ENCODE measurements around the gene PLAGL2. TPM values are rescaled to one million over a fixed set of nuclear protein-coding genes. Genes with fewer than 3 reads are reported as not detected.
"Not testable (repeated sequence)": the region's sequence is repeated elsewhere in the genome, so short reads cannot be mapped to it uniquely, and the experiment has no call there.

The PLAGL2 gene, protein sequence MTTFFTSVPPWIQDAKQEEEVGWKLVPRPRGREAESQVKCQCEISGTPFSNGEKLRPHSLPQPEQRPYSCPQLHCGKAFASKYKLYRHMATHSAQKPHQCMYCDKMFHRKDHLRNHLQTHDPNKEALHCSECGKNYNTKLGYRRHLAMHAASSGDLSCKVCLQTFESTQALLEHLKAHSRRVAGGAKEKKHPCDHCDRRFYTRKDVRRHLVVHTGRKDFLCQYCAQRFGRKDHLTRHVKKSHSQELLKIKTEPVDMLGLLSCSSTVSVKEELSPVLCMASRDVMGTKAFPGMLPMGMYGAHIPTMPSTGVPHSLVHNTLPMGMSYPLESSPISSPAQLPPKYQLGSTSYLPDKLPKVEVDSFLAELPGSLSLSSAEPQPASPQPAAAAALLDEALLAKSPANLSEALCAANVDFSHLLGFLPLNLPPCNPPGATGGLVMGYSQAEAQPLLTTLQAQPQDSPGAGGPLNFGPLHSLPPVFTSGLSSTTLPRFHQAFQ
- total RNA-seq (2014; rRNA removed; shearing (Covaris generic)), result 2.6 and 3.3 TPM in 2 replicates

DNA sequence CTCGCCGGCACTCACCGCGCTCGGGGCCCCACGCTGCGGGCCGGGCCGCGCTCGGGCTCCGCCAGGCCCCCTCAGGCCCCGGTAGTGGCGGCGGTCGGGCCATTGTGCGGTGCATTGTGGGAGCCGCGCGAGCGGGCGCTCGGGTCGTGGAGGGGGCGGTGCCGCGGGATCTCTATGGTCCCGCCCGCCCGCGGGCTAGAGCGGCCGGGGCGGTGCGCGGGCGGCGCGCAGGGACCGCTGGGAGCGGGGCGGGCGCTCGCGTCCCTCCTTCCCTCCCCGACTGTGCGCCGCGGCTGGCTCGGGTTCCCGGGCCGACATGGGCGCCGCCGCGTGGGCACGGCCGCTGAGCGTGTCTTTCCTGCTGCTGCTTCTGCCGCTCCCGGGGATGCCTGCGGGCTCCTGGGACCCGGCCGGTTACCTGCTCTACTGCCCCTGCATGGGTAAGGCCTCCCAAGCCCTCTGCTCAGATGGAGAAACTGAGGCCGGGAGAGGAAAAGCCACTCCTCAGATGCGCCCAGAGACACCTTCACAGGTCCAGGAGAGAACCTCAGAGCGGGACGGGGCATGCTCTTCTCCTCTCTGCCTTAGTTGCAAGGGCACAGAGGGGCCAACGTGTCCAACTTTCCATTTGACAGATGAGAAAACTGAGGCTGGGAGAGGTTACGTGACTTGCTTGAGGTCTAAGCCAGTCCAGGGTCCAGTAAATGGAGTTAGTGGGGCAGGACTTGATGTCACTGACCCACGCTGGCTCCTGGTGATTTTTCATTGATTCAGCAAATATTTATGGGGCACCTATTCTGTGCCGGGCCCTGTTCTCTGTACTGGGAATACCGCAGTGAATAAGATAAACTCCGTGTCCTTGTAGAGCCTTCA is at the start of gene PLAGL2, which contains the start of gene POFUT1:
TSS of gene PLAGL2 (minus strand) at position 118 of the 873 bp plus-strand sequence. CDS start 5,565 bp downstream, outside the sequence.
TSS of gene POFUT1 (plus strand) at position 255 of the 873 bp plus-strand sequence. CDS start at position 317, 62 bp downstream.
- peaks cover 77% of the 10 kb centered on the region for H3K36me3 ChIP-seq
- no peaks in the 10 kb centered on the region for H3K27me3 ChIP-seq (replicated peaks)
- H3K9me3 ChIP-seq (replicated peaks), result peaks cover 3% of the 10 kb centered on the region; the same call in 1 of the 2 replicates
- H3K4me3 ChIP-seq, result peak within 1 kb of the TSS; percentile 99
- peak; percentile 83 to 86 for DNase-seq (ENCODE audit: low read depth in 1 of 2, low spot score in 2 of 2)
- peaks cover 16% of the 10 kb centered on the region for H3K4me1 ChIP-seq (replicated peaks)
- H3K27ac ChIP-seq, result peak within 1 kb of the TSS; percentile 61

DNA sequence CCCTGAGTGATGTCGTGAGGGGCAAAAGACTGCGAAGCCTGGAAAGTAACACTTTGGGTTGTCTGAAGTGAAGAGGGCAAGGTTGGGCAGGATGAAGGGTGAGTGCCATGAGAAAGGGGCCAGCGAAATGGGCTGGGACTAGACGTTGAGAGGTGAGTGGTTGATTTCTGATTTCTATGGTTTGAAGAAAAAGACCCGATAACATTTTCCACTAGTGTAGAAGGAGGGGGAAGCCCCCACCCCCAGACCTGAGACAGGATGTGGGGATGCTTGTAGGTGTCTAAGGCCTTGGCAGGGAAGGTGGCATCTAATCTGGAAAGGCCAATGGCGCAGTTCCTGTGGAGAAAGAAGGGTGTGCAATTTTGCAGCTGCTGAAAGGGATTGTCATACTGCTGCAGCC is 44.6 kb upstream of the PLAGL2 start:
- Histone ChIP-seq H3K9me3 (replicated peaks) (no peaks in the 10 kb centered on the region), H3K4me1 (replicated peaks) (peaks cover 9% of the 10 kb centered on the region)
- no peak for DNase-seq (ENCODE audit: low read depth in 1 of 2, low spot score in 2 of 2)

DNA sequence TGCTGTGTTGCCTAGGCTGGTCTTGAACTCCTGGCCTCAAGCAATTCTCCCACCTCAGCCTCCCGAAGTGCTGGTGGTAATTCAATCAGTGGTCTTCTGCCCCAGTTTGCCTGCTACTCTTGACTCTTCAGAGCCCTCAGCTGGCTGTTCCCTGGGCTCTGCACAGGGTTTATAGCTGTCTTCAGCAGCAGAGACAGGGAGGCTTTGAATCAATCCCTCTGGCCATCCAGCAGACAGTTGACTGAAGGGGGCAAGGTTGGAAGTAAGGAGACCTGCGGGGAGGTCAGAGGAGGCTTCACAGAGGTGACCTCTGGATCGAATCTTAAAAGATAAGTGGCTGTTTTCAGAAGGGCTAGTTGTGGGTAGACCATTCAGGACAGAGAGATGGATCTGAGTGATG is 43.9 kb upstream of the PLAGL2 start:
- no peak for DNase-seq (ENCODE audit: low read depth in 1 of 2, low spot score in 2 of 2)
- Histone ChIP-seq H3K36me3 (no peaks in the 10 kb centered on the region), H3K27ac (no peak overlapping the region)

More for the DNA sequence above, 44.6 kb upstream of the PLAGL2 start:
- Histone ChIP-seq H3K4me3 (no peak overlapping the region), H3K36me3 (no peaks in the 10 kb centered on the region), H3K27me3 (replicated peaks) (no peaks in the 10 kb centered on the region), H3K27ac (no peak overlapping the region)

DNA sequence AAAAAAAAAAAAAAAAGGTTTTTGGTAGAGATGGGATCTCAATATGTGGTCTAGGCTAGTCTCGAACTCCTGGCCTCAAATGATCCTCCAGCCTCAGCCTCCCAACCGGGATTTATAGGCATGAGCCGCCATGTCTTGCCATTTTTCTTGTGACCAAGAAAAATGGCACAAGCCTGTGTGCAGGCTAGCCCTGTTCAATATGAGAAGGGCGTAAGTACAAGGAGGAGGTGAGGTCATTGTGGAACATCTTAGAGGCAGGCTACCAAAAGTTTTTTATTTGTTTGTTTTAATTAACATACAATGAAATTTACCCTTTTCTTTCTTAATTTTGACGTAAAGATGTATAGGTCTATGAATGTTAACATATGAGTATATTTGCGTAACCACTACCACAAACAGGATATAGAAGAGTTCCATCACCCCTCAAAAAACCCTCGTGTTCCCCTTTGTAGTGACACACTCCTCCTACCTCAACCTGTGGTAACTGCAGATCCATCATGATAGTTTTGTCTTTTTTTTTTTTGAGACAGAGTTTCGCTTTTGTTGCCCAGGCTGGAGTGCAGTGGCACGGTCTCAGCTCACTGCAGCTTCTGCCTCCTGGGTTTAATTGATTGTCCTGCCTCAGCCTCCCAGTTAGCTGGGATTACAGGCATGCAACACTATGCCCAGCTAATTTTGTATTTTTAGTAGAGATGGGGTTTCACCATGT is 41.6 kb upstream of the PLAGL2 start:
- Histone ChIP-seq H3K27me3 (replicated peaks) (no peaks in the 10 kb centered on the region), H3K9me3 (replicated peaks) (no peaks in the 10 kb centered on the region), H3K27ac (no peak overlapping the region), H3K4me1 (replicated peaks) (no peaks in the 10 kb centered on the region), H3K4me3 (no peak overlapping the region), H3K36me3 (no peaks in the 10 kb centered on the region)
- DNase-seq (ENCODE audit: low read depth in 1 of 2, low spot score in 2 of 2), result no peak

More for the DNA sequence above, 43.9 kb upstream of the PLAGL2 start:
- H3K27me3 ChIP-seq (replicated peaks), result no peaks in the 10 kb centered on the region
- no peak overlapping the region for H3K4me3 ChIP-seq
- no peaks in the 10 kb centered on the region for H3K9me3 ChIP-seq (replicated peaks)
- peaks cover 9% of the 10 kb centered on the region for H3K4me1 ChIP-seq (replicated peaks)

DNA sequence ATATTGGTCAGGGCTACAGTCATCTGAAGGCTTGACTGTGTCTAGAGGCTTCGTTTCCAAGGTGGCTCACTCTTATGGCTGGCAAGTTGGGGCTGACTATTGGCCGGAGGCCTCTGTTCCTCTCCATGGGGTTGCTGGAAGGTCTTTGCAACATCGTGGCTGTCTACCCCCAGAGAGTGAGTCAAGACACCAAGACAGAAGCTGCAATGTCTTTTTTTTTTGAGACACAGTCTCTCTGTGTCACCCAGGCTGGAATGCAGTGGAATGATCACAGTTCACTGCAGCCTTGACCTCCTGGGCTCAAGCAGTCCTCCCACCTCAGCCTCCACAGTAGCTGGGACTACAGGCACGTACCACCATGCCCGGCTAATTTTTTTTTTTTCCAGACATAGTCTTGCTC is 40.5 kb upstream of the PLAGL2 start:
- Histone ChIP-seq H3K4me3 (no peak overlapping the region), H3K4me1 (replicated peaks) (no peaks in the 10 kb centered on the region), H3K27ac (no peak overlapping the region), H3K9me3 (replicated peaks) (no peaks in the 10 kb centered on the region), H3K36me3 (no peaks in the 10 kb centered on the region), H3K27me3 (replicated peaks) (no peaks in the 10 kb centered on the region)
- DNase-seq (ENCODE audit: low read depth in 1 of 2, low spot score in 2 of 2), result no peak

DNA sequence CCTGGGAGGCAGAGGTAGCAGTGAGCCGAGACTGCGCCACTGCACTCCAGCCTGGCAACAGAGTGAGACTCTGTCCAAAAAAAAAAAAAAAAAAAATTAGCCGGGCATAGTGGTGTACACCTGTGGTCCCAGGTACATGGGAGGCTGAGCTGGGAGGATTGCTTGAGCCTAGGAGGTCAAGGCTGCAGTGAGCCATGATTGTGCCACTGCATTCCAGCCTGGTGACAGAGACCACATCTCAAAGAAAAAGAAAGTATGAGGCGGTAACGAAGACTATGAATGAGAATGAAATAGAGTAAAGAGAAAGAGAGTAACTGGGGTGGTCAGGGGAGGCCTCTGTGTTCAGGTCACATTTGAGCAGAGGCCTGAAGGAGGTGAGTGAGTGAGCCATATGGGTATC is 38.7 kb upstream of the PLAGL2 start:
- H3K4me3 ChIP-seq; DNase-seq (ENCODE audit: low read depth in 1 of 2, low spot score in 2 of 2); H3K36me3 ChIP-seq; H3K27me3 ChIP-seq (replicated peaks); H3K4me1 ChIP-seq (replicated peaks); H3K9me3 ChIP-seq (replicated peaks); H3K27ac ChIP-seq: not testable (repeated sequence)

DNA sequence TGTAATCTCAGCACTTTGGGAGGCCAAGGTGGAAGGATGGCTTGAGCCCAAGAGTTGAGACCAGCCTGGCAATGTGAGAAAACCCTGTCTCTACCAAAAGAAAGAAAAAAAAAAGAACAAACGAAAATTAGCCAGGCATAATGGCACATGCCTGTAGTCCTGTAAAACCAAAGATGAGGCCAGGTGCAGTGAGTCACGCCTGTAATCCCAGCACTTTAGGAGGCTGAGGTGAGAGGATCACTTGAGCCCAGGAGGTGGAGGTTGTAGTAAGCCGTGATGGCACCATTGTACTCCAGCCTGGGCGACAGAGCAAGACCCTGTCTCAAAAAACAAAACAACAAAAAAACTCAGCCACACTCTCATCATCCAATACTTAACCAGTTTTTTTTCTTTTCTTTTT is 37.4 kb upstream of the PLAGL2 start:
- Histone ChIP-seq H3K36me3 (no peaks in the 10 kb centered on the region), H3K4me3 (no peak overlapping the region), H3K27me3 (replicated peaks) (no peaks in the 10 kb centered on the region), H3K4me1 (replicated peaks) (no peaks in the 10 kb centered on the region), H3K9me3 (replicated peaks) (no peaks in the 10 kb centered on the region), H3K27ac (no peak overlapping the region)
- no peak for DNase-seq (ENCODE audit: low read depth in 1 of 2, low spot score in 2 of 2)

DNA sequence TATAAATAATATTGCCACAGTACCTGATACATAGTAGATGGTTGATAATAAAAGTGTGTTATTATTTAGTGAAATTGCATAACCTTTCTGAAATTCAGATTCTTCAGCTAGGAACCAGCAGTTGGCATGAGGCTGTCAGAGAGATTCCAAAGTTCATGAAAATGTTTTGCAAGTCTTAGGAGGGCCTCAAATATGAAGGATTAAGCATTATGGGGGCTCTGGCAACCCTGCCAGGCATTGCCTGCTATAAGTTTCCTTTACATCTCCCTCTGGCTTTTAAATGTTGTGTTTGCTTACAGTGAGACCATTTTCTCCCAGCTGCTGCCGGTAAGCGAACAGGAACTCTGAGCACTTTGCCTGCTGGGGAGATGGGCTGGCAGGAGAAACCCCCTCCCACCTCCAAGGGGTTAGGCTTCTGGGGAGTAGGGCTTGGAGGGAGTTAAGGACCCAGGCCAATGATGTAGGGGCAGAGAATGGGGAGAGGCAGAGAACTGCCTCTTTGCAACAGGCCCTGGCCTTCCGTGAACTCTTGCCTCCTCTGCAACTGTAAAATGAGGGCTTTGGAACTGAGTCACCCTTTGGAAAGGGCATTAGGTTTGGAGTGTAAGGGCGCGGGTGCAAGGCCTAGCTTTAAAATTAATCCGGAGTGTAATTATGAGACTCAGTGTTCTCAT is 36.7 kb upstream of the PLAGL2 start:
- no peak overlapping the region for H3K4me3 ChIP-seq
- H3K27ac ChIP-seq, result no peak overlapping the region
- H3K36me3 ChIP-seq, result no peaks in the 10 kb centered on the region
- H3K27me3 ChIP-seq (replicated peaks), result no peaks in the 10 kb centered on the region
- DNase-seq (ENCODE audit: low read depth in 1 of 2, low spot score in 2 of 2), result no peak
- no peaks in the 10 kb centered on the region for H3K4me1 ChIP-seq (replicated peaks)
- no peaks in the 10 kb centered on the region for H3K9me3 ChIP-seq (replicated peaks)

DNA sequence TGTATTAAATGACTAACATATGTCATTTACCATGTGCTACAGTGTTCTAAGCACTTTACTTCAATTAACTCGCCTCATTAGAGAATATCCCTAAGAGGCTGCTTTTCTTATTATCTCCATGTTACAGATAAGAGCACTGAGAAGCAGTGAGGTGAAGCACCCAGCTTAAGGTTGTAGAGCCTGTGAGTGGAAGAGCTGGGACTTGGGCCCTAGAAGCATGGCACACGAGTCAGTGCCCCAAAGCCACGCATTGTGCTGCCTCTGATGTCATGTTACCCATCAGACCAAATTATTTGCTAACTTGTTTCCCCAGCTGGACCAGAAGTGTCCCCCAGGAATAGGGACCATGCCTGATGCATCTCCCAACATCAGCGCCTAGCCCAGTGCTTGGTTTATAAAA is 34.3 kb upstream of the PLAGL2 start:
- Histone ChIP-seq H3K4me1 (replicated peaks) (no peaks in the 10 kb centered on the region), H3K27me3 (replicated peaks) (no peaks in the 10 kb centered on the region), H3K27ac (no peak overlapping the region), H3K4me3 (no peak overlapping the region), H3K9me3 (replicated peaks) (no peaks in the 10 kb centered on the region), H3K36me3 (no peaks in the 10 kb centered on the region)
- DNase-seq (ENCODE audit: low read depth in 1 of 2, low spot score in 2 of 2), result no peak

DNA sequence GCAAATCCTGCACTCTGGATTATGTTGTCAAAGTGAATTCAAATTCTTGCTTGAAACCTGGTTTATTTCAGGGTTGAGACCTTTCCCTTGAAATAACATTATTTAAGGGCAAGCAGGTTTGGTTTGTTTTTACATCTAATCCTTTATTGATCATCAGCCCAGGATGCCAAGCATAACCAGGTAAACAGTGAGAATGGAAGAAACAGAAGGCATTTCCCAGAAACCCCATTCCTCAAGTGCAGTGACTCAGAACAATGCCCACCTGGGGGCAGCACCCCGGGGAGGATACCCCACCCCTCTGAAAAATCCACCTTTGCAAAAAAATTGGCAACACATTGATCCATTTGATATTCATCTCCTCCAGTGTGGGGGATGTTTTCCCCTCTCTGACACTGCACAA is 32.7 kb upstream of the PLAGL2 start:
- Histone ChIP-seq H3K27ac (no peak overlapping the region), H3K9me3 (replicated peaks) (no peaks in the 10 kb centered on the region), H3K27me3 (replicated peaks) (no peaks in the 10 kb centered on the region), H3K36me3 (peaks cover 10% of the 10 kb centered on the region), H3K4me1 (replicated peaks) (no peaks in the 10 kb centered on the region), H3K4me3 (no peak overlapping the region)
- DNase-seq (ENCODE audit: low read depth in 1 of 2, low spot score in 2 of 2), result no peak

DNA sequence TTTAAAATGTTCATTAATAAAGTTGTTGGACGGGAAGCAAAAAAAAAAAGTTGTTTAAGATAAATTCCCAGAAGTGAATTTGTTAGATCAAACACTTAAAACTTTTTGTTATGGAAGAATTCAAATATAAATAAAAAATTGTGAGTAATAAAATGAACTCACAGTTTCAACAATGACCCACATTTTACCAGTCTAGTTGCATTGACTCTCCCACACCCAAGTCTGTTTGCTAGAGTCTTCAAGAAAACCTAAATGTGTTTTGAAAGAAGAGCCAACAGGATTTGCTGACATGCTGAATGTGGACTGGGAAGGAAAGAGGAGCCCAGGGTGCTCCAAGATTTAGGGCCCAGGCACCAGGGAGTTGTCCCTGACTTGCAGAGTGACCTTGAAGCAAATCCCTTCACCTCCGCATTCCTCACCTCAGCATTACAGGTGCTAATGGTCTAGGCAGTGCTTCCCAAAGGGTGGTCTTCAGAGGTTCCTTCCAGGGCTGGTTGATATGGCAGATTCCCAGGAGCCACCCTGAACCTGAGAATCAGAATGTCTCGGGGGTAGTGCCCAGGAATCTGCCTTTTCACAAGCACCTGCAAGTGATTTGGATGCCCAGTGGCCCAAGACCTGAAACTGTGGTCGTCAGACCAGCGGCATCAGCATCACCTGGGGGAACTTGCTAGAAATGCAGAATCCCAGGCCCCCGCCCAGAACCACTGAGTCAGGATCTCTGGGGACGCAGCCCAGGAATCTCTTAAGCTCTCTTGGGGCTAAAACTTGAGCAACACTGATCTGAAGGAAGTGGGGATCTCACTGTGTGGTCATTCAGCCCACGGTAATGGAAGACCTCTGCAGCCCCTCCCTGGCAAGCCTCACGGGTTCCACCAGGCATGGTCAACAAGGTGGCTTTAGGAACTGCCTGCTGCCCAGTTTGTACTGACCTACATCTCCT is 31.2 kb upstream of the PLAGL2 start:
- no peak for DNase-seq (ENCODE audit: low read depth in 1 of 2, low spot score in 2 of 2)

DNA sequence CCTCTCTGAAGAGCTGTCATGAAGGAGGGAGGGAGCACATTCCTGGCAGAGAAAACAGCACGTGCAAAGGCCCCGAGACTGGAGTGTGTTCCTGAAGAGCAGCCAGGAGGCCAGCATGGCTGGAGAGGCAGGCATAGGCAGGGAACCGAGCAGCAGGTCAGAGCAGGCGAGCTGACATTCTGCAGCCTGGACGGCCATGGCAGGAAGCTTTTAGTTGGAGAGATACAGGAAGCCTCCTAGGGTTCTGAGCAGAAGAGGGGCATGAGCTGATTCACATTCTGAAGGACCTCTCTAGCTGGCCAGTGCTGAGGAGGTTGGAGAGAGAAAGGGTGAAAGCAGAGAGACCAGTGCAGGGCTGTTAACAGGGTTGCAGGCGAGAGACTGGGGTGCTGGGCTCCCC is 29.9 kb upstream of the PLAGL2 start:
- no peaks in the 10 kb centered on the region for H3K9me3 ChIP-seq (replicated peaks)
- no peak overlapping the region for H3K4me3 ChIP-seq
- DNase-seq (ENCODE audit: low read depth in 1 of 2, low spot score in 2 of 2), result no peak
- H3K27ac ChIP-seq, result no peak overlapping the region
- H3K27me3 ChIP-seq (replicated peaks), result no peaks in the 10 kb centered on the region
- no peaks in the 10 kb centered on the region for H3K4me1 ChIP-seq (replicated peaks)
- peaks cover 35% of the 10 kb centered on the region for H3K36me3 ChIP-seq

More for the DNA sequence above, 31.2 kb upstream of the PLAGL2 start:
- Histone ChIP-seq H3K4me1 (replicated peaks) (no peaks in the 10 kb centered on the region), H3K36me3 (peaks cover 22% of the 10 kb centered on the region), H3K9me3 (replicated peaks) (no peaks in the 10 kb centered on the region), H3K27me3 (replicated peaks) (no peaks in the 10 kb centered on the region), H3K27ac (no peak overlapping the region), H3K4me3 (no peak overlapping the region)

Data from SJSA1 (cell line).